ENCODE data around the gene ELOVL7.

- TF ChIP-seq POLR2AphosphoS5 (IDR thresholded peaks at IDR 0.05; ENCODE audit: insufficient read depth, low read depth, low read length): no peak
- TF ChIP-seq CTCF (IDR thresholded peaks at IDR 0.05; ENCODE audit: extremely low read depth in 1 of 2, insufficient read depth in 1 of 2, low read depth in 1 of 2, low read length in 2 of 2): no peak
- TF ChIP-seq EZH2 (IDR thresholded peaks at IDR 0.05; ENCODE audit: borderline replicate concordance, low read depth, low read length, severe bottlenecking): no peak
- no peak for TF ChIP-seq POLR2A (IDR thresholded peaks at IDR 0.05; ENCODE audit: low read depth, low read length)
- TF ChIP-seq MYC (IDR thresholded peaks at IDR 0.05; ENCODE audit: low read depth, low read length): no peak
- TF ChIP-seq MAX (IDR thresholded peaks at IDR 0.05; ENCODE audit: insufficient read depth, insufficient read length): no peak
- TF ChIP-seq FOS (IDR thresholded peaks at IDR 0.05; ENCODE audit: borderline replicate concordance, insufficient read depth, low read length): no peak
- TF ChIP-seq JUN (IDR thresholded peaks at IDR 0.05; ENCODE audit: borderline replicate concordance, insufficient read depth, insufficient read length, low read depth): no peak
- TF ChIP-seq GATA2 (IDR thresholded peaks at IDR 0.05; ENCODE audit: insufficient read depth, insufficient read length, low read depth, low read length): no peak
These were observed 49.5 kb upstream of the ELOVL7 start for GRCh38 chr5:60893521-60893920.
